B cell (primary cell): Measurements from ENCODE around the gene COG2. TPM values are rescaled to one million over a fixed set of nuclear protein-coding genes. Genes with fewer than 3 reads are reported as not detected.

Source experiments
- ATAC-seq: fragments of 200-7000 bp; cut with Tn5 transposase; one replicate; pipeline ENCODE4 v1.10.0; 2021; ENCODE audit warnings: low read depth, mild to moderate bottlenecking, moderate number of reproducible peaks, moderate library complexity
- CTCF ChIA-PET: fragments of 350-600 bp; sonication (Branson Sonifier 250); formaldehyde crosslinking; loops from one replicate; lab custom pipeline; 2021; ENCODE audit warnings: antibody characterized with exemption, inconsistent platforms; lab: Charles Lee
- POLR2A ChIA-PET: fragments of 350-600 bp; sonication (Branson Sonifier 250); formaldehyde crosslinking; loops from one replicate; lab custom pipeline; 2021; ENCODE audit warnings: antibody characterized with exemption; lab: Charles Lee
- DNase-seq: peaks from one replicate; pipeline ENCODE4 v3.0.0; 2013
- H2AFZ ChIP-seq: 2 replicates; pipeline ENCODE4 v1.6.1; 2012; ENCODE audit warnings: mild to moderate bottlenecking, low read depth, low read length; ENCODE audit not compliant: insufficient read depth, poor library complexity, severe bottlenecking
- H3K27ac ChIP-seq, 2 donors: 1 replicate in 1 of 2; 2 replicates in 1 of 2; pipeline ENCODE4 v1.5.1; 2012 to 2013; ENCODE audit warnings: low read length in 2 of 2, mild to moderate bottlenecking in 2 of 2, moderate library complexity in 1 of 2
- H3K27me3 ChIP-seq, 4 experiments: fragments of 200-600 bp in 1 of 4; sonication (generic) in 1 of 4; replicated peaks in 1 of 4; 1 replicate in 2 of 4; 2 replicates in 2 of 4; pipeline versions ENCODE4 v1.6.1 to v1.7.0; 2013 to 2016; ENCODE audit warnings: low read length in 3 of 4, mild to moderate bottlenecking in 2 of 4, mixed read lengths in 1 of 4, moderate library complexity in 1 of 4; ENCODE audit not compliant: insufficient read depth in 4 of 4, control insufficient read depth in 3 of 4; ENCODE audit errors: control extremely low read depth in 1 of 4
- H3K36me3 ChIP-seq, 2 experiments: replicated peaks in 1 of 2; 1 replicate in 1 of 2; 2 replicates in 1 of 2; pipeline versions ENCODE4 v1.6.1 to v1.7.1; 2013; ENCODE audit warnings: low read length in 1 of 2; ENCODE audit not compliant: insufficient read depth in 2 of 2, control insufficient read depth in 1 of 2; ENCODE audit errors: control extremely low read depth in 1 of 2, extremely low read depth in 1 of 2
- H3K4me1 ChIP-seq, 2 donors: fragments of 200-600 bp in 1 of 2; sonication (generic) in 1 of 2; 1 replicate in 1 of 2; 2 replicates in 1 of 2; pipeline versions ENCODE4 v1.5.1 to v1.6.1; 2013 to 2017; ENCODE audit warnings: low read length in 2 of 2; ENCODE audit not compliant: control insufficient read depth in 2 of 2, insufficient read depth in 2 of 2
- H3K4me2 ChIP-seq: replicated peaks from 2 replicates; pipeline ENCODE3; 2012; ENCODE audit warnings: mild to moderate bottlenecking, low read depth, low read length; ENCODE audit not compliant: poor library complexity, severe bottlenecking
- H3K4me3 ChIP-seq, 5 experiments: fragments of 200-600 bp in 1 of 5; sonication (generic) in 1 of 5; 1 replicate in 3 of 5; 2 replicates in 2 of 5; pipeline versions ENCODE4 v1.5.1 to v1.7.0; 2011 to 2016; ENCODE audit warnings: low read length in 4 of 5, mild to moderate bottlenecking in 4 of 5, low read depth in 2 of 5, control low read depth in 1 of 5, moderate library complexity in 1 of 5; ENCODE audit not compliant: insufficient read depth in 1 of 5; ENCODE audit errors: control extremely low read depth in 1 of 5, extremely low read depth in 1 of 5
- H3K79me2 ChIP-seq: fragments of 200-600 bp; sonication (generic); one replicate; pipeline ENCODE4 v1.6.0; 2016; ENCODE audit warnings: low read length; ENCODE audit not compliant: control insufficient read depth, insufficient read depth
- H3K9ac ChIP-seq: fragments of 200-600 bp; sonication (generic); 2 replicates; pipeline ENCODE4 v1.6.1; 2017; ENCODE audit warnings: mild to moderate bottlenecking, low read length, moderate library complexity
- H3K9me3 ChIP-seq, 3 donors: one replicate each; pipeline versions ENCODE4 v1.6.1 to v1.7.1; 2013; ENCODE audit warnings: low read length in 2 of 3; ENCODE audit not compliant: control insufficient read depth in 2 of 3, insufficient read depth in 1 of 3; ENCODE audit errors: control extremely low read depth in 1 of 3
- H4K20me1 ChIP-seq: 2 replicates; pipeline ENCODE4 v1.6.0; 2012; ENCODE audit warnings: mild to moderate bottlenecking, low read length; ENCODE audit not compliant: insufficient read depth, control insufficient read depth, poor library complexity, severe bottlenecking
- H3K27ac Mint-ChIP-seq: one replicate; pipeline ENCODE4 v1.8.0; 2021; ENCODE audit warnings: mixed read lengths
- H3K27me3 Mint-ChIP-seq: one replicate; pipeline ENCODE4 v1.8.0; 2021; ENCODE audit warnings: mixed read lengths
- H3K4me1 Mint-ChIP-seq: one replicate; pipeline ENCODE4 v1.8.0; 2021; ENCODE audit warnings: mixed read lengths
- H3K4me3 Mint-ChIP-seq: one replicate; pipeline ENCODE4 v1.8.0; 2021; ENCODE audit warnings: mixed read lengths
- H3K9me3 Mint-ChIP-seq: one replicate; pipeline ENCODE4 v1.8.0; 2022; ENCODE audit warnings: mixed read lengths; ENCODE audit not compliant: insufficient read depth
- EZH2 ChIP-seq: IDR thresholded peaks from 2 replicates; pipeline ENCODE4 v1.6.1; 2012; ENCODE audit warnings: borderline replicate concordance, low read depth, mild to moderate bottlenecking, moderate library complexity, low read length; ENCODE audit not compliant: insufficient read depth, poor library complexity, severe bottlenecking
- WGBS: methylation state at CpG from one replicate; pipeline ENCODE4 v1.1.5; 2013; ENCODE audit warnings: missing lambda C conversion rate; ENCODE audit not compliant: insufficient coverage; 5-methylcytosine and 5-hydroxymethylcytosine counted together
- intact Hi-C: fragments of 100-400 bp; cut with micrococcal nuclease; formaldehyde crosslinking; loops from one replicate; pipeline ENCODE4 v1.10.0; 2022
- polyA plus RNA-seq: library from polyadenylated mRNA; depleted of rRNA; stranded (reverse); fragments of >200 nt; gene quantifications from 2 replicates; pipeline ENCODE4 v1.2.3, GENCODE V29; 2012
- total RNA-seq, 2 donors: library from RNA; stranded (reverse); fragments of 120-200 nt in 1 of 2; gene quantifications; 1 replicate in 1 of 2; 2 replicates in 1 of 2; pipeline versions ENCODE4 v1.2.3 to v1.2.4, GENCODE V29; 2013 to 2022
- TF ChIP-seq, protein P1 (sequence below): fragments of 200-600 bp; IDR thresholded peaks from one replicate; pipeline ENCODE4 v1.8.0; 2022; ENCODE audit warnings: antibody characterized with exemption, mild to moderate bottlenecking

The COG2 gene
- total and polyA plus RNA-seq, 2 donors (not counting 1 experiment from before 2014, with no cell fraction given): 17.0 to 42.5 TPM

GRCh38 chr1:230704830-230705229 lies 62.5 kb downstream of the COG2 start:
- H4K20me1 ChIP-seq: no peaks in the 10 kb centered on the region
- H3K27ac ChIP-seq: no peak overlapping the region
- Mint-ChIP-seq H3K27me3 (peaks cover 22% of the 10 kb centered on the region), H3K4me1 (no peaks in the 10 kb centered on the region), H3K4me3 (no peak overlapping the region), H3K9me3 (no peaks in the 10 kb centered on the region), H3K27ac (no peak overlapping the region)
- no peaks in the 10 kb centered on the region for H3K36me3 ChIP-seq
- no peaks in the 10 kb centered on the region for H3K4me1 ChIP-seq
- DNase-seq (no peak), ATAC-seq (no peak)
- POLR2A ChIA-PET: no interaction called here
- H3K4me2 ChIP-seq: no peak overlapping the region
- intact Hi-C loops: no loop called here
- no peak overlapping the region for H3K9ac ChIP-seq
- WGBS: 95% methylated on average over 6 of the region's 7 CpGs
- H2AFZ ChIP-seq: no peak overlapping the region
- H3K27me3 ChIP-seq: peaks cover 0 to 3% (median 0%) of the 10 kb centered on the region in 4 experiments
- CTCF ChIA-PET: no interaction called here
- no peaks in the 10 kb centered on the region for H3K79me2 ChIP-seq
- TF ChIP-seq EZH2: no peak
- TF ChIP-seq, protein P1, sequence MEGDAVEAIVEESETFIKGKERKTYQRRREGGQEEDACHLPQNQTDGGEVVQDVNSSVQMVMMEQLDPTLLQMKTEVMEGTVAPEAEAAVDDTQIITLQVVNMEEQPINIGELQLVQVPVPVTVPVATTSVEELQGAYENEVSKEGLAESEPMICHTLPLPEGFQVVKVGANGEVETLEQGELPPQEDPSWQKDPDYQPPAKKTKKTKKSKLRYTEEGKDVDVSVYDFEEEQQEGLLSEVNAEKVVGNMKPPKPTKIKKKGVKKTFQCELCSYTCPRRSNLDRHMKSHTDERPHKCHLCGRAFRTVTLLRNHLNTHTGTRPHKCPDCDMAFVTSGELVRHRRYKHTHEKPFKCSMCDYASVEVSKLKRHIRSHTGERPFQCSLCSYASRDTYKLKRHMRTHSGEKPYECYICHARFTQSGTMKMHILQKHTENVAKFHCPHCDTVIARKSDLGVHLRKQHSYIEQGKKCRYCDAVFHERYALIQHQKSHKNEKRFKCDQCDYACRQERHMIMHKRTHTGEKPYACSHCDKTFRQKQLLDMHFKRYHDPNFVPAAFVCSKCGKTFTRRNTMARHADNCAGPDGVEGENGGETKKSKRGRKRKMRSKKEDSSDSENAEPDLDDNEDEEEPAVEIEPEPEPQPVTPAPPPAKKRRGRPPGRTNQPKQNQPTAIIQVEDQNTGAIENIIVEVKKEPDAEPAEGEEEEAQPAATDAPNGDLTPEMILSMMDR: no peak
- H3K4me3 ChIP-seq: no peak overlapping the region
- H3K9me3 ChIP-seq: no peaks in the 10 kb centered on the region

DNA sequence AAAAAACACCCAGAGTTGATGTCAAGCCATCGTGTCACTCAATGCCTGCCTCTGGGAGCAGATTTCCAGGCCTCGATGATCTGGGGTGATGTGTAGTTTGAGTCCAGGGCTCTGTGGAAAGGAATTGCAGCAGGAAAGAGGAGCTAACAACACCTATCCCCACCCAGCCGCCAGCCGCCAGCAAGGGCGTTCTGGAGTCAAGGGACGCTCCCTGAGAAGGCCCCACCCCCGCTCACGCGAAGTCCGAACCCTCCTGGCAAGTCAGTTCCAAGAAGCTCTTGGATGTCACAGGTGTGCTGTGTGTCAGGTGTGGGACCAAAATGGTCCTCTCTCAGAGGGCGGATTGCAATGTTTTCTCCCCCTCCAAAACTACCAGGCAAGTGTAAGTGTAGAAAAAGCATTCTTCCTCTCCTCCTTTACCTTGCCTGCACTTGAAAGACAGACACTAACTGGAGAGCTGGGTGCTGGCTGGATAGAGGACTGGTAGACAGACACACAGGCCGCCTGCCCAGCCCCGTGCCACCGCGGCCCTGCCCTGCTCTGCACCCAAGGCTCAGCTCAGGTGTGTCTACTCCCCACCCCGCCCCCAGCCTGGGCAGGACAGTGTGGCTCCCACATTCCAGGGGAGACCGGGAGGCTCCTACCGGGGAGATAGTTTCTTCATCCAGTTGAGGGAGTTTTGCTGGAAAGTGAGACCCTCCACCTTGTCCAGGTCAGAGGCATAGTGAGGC lies 63.2 kb downstream of the COG2 start:
- H2AFZ ChIP-seq: no peak overlapping the region
- no peaks in the 10 kb centered on the region for H4K20me1 ChIP-seq
- no peak overlapping the region for H3K27ac ChIP-seq
- H3K36me3 ChIP-seq: no peaks in the 10 kb centered on the region
- ChIA-PET POLR2A (no interaction called here), CTCF (no interaction called here)
- peaks cover 0 to 3% (median 0%) of the 10 kb centered on the region in 4 experiments for H3K27me3 ChIP-seq
- no peak overlapping the region for H3K4me3 ChIP-seq
- intact Hi-C loops: no loop called here
- Mint-ChIP-seq H3K4me3 (no peak overlapping the region), H3K4me1 (no peaks in the 10 kb centered on the region), H3K27ac (no peak overlapping the region), H3K9me3 (no peaks in the 10 kb centered on the region), H3K27me3 (peaks cover 22% of the 10 kb centered on the region)
- H3K79me2 ChIP-seq: no peaks in the 10 kb centered on the region
- H3K9me3 ChIP-seq: no peaks in the 10 kb centered on the region
- WGBS: 89% methylated on average over 6 of the region's 18 CpGs
- no peak for DNase-seq
- H3K4me1 ChIP-seq: no peaks in the 10 kb centered on the region
- H3K9ac ChIP-seq: no peak overlapping the region
- TF ChIP-seq, protein P1: no peak
- TF ChIP-seq EZH2: no peak
- no peak for ATAC-seq
- no peak overlapping the region for H3K4me2 ChIP-seq
